Transverse colon (tissue), 4 donors: ENCODE data around the gene RBBP5.

Experiments used
- EP300 ChIP-seq: sonication (generic); formaldehyde crosslinking; IDR thresholded peaks from one replicate; pipeline ENCODE4 v1.6.1; 2017; ENCODE audit warnings: antibody characterized with exemption, low read depth
- POLR2A ChIP-seq: fragments of 450-650 bp; IDR thresholded peaks from one replicate; pipeline ENCODE4 v1.6.1; 2016; ENCODE audit warnings: antibody characterized with exemption, mild to moderate bottlenecking, moderate library complexity
- POLR2AphosphoS5 ChIP-seq, 3 donors: sonication (generic); formaldehyde crosslinking; IDR thresholded peaks; one replicate each; pipeline ENCODE4 v1.6.1; 2016; ENCODE audit warnings: antibody characterized with exemption in 3 of 3
- TF ChIP-seq, protein P1 (sequence below), 5 experiments: fragments of 200-600 bp in 3 of 5; fragments of 450-650 bp in 2 of 5; sonication (generic) in 3 of 5; IDR thresholded peaks; 1 replicate in 2 of 5; 2 replicates in 3 of 5; pipeline ENCODE4 v1.5.1; 2016 to 2017; ENCODE audit warnings: antibody characterized with exemption in 5 of 5, inconsistent platforms in 3 of 5, mild to moderate bottlenecking in 2 of 5, moderate library complexity in 1 of 5

- TF ChIP-seq, protein P1, sequence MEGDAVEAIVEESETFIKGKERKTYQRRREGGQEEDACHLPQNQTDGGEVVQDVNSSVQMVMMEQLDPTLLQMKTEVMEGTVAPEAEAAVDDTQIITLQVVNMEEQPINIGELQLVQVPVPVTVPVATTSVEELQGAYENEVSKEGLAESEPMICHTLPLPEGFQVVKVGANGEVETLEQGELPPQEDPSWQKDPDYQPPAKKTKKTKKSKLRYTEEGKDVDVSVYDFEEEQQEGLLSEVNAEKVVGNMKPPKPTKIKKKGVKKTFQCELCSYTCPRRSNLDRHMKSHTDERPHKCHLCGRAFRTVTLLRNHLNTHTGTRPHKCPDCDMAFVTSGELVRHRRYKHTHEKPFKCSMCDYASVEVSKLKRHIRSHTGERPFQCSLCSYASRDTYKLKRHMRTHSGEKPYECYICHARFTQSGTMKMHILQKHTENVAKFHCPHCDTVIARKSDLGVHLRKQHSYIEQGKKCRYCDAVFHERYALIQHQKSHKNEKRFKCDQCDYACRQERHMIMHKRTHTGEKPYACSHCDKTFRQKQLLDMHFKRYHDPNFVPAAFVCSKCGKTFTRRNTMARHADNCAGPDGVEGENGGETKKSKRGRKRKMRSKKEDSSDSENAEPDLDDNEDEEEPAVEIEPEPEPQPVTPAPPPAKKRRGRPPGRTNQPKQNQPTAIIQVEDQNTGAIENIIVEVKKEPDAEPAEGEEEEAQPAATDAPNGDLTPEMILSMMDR (IDR thresholded peaks at IDR 0.05), result no peak
- no peak for TF ChIP-seq POLR2A
- no peak for TF ChIP-seq POLR2AphosphoS5 (IDR thresholded peaks at IDR 0.05)
- no peak for TF ChIP-seq EP300
Observed at GRCh38 chr1:205128050-205128449, 6.3 kb upstream of the RBBP5 start.
